GM12872 (cell line): ENCODE results near the gene IFI30.

Experiments used
- CTCF ChIP-seq: IDR thresholded peaks from 3 replicates; pipeline ENCODE4 v1.5.1; 2011; ENCODE audit warnings: low read depth, mild to moderate bottlenecking, low read length, moderate library complexity; ENCODE audit not compliant: insufficient read depth

Gene IFI30

DNA sequence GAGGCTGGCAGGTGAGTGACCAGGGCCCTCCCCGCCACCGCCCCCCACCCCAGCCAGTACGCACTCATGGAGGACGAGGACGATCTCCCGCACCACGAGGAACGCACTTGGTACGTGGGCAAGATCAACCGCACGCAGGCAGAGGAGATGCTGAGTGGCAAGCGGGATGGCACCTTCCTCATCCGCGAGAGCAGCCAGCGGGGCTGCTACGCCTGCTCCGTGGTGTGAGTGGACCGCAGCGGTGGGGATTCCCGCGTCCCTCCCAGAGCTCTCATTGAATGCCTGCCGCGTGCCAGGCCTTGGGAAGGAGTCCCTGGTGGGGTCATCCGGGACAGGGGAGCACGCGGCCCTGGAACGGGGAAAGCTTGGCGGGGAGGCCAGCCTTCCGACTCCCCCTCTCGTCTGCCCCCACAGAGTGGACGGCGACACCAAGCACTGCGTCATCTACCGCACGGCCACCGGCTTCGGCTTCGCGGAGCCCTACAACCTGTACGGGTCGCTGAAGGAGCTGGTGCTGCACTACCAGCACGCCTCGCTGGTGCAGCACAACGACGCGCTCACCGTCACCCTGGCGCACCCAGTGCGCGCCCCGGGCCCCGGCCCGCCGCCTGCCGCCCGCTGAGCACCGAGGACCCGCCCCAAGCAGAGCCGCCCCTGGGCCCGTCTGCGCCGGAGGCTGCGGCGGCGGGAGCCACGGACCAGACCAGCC lies 4.8 kb upstream of the IFI30 start:
- no peak for TF ChIP-seq CTCF

GRCh38 chr19:18170714-18171255 lies 2.8 kb upstream of the IFI30 start:
- TF ChIP-seq CTCF = no peak

DNA sequence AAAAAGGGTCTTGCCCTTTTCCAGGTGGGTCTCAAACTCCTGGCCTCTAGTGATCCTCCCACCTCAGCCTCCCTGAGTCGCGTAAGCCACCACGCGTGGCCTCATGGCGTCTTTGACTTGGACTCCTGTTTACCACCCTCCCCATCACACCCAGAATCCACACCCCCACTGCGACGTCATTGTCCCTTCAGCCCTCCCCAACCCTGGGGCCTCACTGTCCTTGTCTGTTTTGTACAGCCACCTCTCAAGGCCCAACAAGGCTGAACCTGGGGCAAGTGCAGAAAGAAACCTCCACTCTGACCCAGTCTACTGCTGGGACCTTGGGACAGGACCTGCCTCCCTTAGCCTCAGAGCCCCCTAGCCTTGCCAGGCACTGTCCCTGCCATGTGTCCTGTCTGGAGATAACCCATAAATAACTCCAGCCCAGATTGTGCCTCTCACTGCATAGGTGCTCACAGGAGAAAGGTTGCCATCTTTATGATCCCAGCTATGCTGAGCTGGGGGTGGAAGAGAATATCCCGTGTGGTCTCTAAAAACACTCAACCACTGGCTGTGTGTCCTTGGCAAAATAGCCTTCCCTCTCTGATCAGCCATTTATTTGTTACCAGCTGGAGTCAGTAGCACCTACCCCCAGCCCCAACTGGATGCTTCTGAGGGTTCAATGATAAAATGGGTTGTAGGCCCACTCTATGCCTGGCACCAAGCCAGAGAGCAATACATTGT lies 1.8 kb upstream of the IFI30 start:
- TF ChIP-seq CTCF = no peak

DNA sequence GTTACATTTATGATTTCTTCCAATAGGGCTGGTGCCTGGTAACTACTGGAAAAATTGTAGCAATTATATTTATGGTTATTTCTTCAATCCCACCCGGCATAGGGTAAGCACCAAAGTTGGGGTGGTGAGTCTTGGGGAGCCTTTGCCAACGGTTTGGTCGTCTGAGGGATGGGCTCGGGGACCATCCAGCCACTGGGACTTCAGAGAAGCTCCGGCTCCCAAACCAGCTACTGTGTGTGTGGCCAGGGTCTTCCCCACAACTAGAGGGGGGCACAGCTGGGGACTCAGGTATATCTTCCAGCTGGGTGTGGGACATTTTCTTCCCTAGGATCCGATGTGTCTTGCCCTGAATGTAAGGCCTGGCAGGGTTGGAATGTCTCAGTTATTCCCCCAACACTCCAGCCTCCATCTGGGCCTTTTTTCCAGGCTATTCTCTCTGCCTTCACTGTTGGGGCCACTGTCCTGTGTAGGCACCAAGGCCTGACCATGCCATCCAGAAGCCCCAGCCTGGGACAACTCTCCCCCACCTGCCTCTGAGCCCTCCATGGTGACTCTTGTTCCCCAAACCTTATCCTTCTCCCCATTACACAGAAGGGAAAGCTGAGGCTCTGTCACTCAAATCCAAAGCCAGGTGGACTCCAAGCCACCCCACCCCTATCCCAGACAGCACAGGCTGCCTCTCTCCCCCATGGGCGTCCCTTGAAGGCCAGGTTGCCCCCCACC lies 1.1 kb upstream of the IFI30 start:
- TF ChIP-seq CTCF = no peak

GRCh38 chr19:18173054-18173571 lies 500 bp upstream of the IFI30 start:
- no peak for TF ChIP-seq CTCF

DNA sequence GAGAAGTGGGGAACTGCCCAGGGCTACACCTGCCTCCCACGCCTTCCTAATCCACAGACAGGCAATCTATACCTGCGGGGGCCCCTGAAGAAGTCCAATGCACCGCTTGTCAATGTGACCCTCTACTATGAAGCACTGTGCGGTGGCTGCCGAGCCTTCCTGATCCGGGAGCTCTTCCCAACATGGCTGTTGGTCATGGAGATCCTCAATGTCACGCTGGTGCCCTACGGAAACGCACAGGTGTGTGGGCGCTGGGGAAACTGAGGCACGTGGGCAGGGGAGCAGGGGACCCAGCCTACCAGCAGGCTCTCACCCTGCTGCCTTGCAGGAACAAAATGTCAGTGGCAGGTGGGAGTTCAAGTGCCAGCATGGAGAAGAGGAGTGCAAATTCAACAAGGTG lies 1.4 kb downstream of the IFI30 start:
- no peak for TF ChIP-seq CTCF
